Liver (tissue), 9 donors: ENCODE measurements around the gene CPA5. TPM values are rescaled to one million over a fixed set of nuclear protein-coding genes. Genes with fewer than 3 reads are reported as not detected.

Experiments
- DNase-seq: peaks from one replicate; pipeline ENCODE4 v3.0.0-alpha.2; 2017; ENCODE audit warnings: low spot score
- H3K27ac ChIP-seq, 2 donors: one replicate each; pipeline ENCODE4 v1.7.0; 2013; ENCODE audit warnings: inconsistent platforms in 2 of 2, low read length in 2 of 2, control low read depth in 1 of 2, low read depth in 1 of 2, mild to moderate bottlenecking in 1 of 2
- H3K27me3 ChIP-seq, 4 donors: one replicate each; pipeline versions ENCODE4 v1.6.1 to v1.7.0; 2013; ENCODE audit warnings: low read length in 3 of 4, inconsistent platforms in 1 of 4, mild to moderate bottlenecking in 1 of 4, moderate library complexity in 1 of 4; ENCODE audit not compliant: control insufficient read depth in 4 of 4, insufficient read depth in 4 of 4
- H3K36me3 ChIP-seq, 4 donors: one replicate each; pipeline versions ENCODE4 v1.6.1 to v1.7.0; 2013; ENCODE audit warnings: low read length in 3 of 4, mild to moderate bottlenecking in 3 of 4, low read depth in 1 of 4, moderate library complexity in 1 of 4; ENCODE audit not compliant: control insufficient read depth in 4 of 4, insufficient read depth in 3 of 4
- H3K4me1 ChIP-seq, 4 donors: one replicate each; pipeline versions ENCODE4 v1.6.1 to v1.7.0; 2013; ENCODE audit warnings: low read length in 3 of 4, mild to moderate bottlenecking in 3 of 4, moderate library complexity in 1 of 4; ENCODE audit not compliant: control insufficient read depth in 4 of 4, insufficient read depth in 4 of 4
- H3K4me3 ChIP-seq, 3 donors: one replicate each; pipeline versions ENCODE4 v1.6.1 to v1.7.0; 2013; ENCODE audit warnings: low read length in 3 of 3, control low read depth in 1 of 3, low read depth in 1 of 3, mild to moderate bottlenecking in 1 of 3
- H3K9ac ChIP-seq, 2 donors: one replicate each; pipeline ENCODE4 v1.7.0; 2013; ENCODE audit warnings: low read length in 2 of 2, mild to moderate bottlenecking in 2 of 2, moderate library complexity in 2 of 2, control low read depth in 1 of 2, low read depth in 1 of 2
- H3K9me3 ChIP-seq, 4 donors: one replicate each; pipeline versions ENCODE4 v1.6.1 to v1.7.0; 2013; ENCODE audit warnings: low read length in 3 of 4; ENCODE audit not compliant: control insufficient read depth in 4 of 4
- EGR1 ChIP-seq, 2 donors: IDR thresholded peaks; 2 replicates each; pipeline ENCODE4 v1.6.1; 2016 to 2018; ENCODE audit warnings: antibody characterized with exemption in 2 of 2, low read depth in 2 of 2
- FOXA1 ChIP-seq: IDR thresholded peaks from 2 replicates; pipeline ENCODE4 v1.6.1; 2016; ENCODE audit warnings: antibody characterized with exemption
- FOXA2 ChIP-seq: IDR thresholded peaks from 2 replicates; pipeline ENCODE4 v1.6.1; 2016; ENCODE audit warnings: antibody characterized with exemption
- GABPA ChIP-seq, 2 donors: IDR thresholded peaks in 1 of 2; conservative IDR thresholded peaks in 1 of 2; 2 replicates each; pipeline ENCODE4 v1.6.1; 2016; ENCODE audit warnings: antibody characterized with exemption in 2 of 2, mild to moderate bottlenecking in 1 of 2, moderate library complexity in 1 of 2
- HNF4A ChIP-seq, 2 donors: conservative IDR thresholded peaks; 2 replicates each; pipeline ENCODE4 v1.6.1; 2016; ENCODE audit warnings: antibody characterized with exemption in 2 of 2, mild to moderate bottlenecking in 2 of 2
- HNF4G ChIP-seq: IDR thresholded peaks from 2 replicates; pipeline ENCODE4 v1.6.1; 2016; ENCODE audit warnings: antibody characterized with exemption
- JUND ChIP-seq, 2 donors: IDR thresholded peaks; 2 replicates each; pipeline ENCODE4 v1.6.1; 2016; ENCODE audit warnings: antibody characterized with exemption in 2 of 2
- NR2F2 ChIP-seq: IDR thresholded peaks from 2 replicates; pipeline ENCODE4 v1.6.1; 2016; ENCODE audit warnings: antibody characterized with exemption
- RAD21 ChIP-seq, 2 donors: IDR thresholded peaks; 2 replicates each; pipeline ENCODE4 v1.6.1; 2016; ENCODE audit warnings: antibody characterized with exemption in 2 of 2, mild to moderate bottlenecking in 2 of 2
- RXRA ChIP-seq, 2 donors: IDR thresholded peaks; 2 replicates each; pipeline ENCODE4 v1.6.1; 2017 to 2018; ENCODE audit warnings: antibody characterized with exemption in 2 of 2, mild to moderate bottlenecking in 1 of 2
- SP1 ChIP-seq: IDR thresholded peaks from 2 replicates; pipeline ENCODE4 v1.6.1; 2018; ENCODE audit warnings: antibody characterized with exemption, mild to moderate bottlenecking
- TAF1 ChIP-seq: conservative IDR thresholded peaks from 2 replicates; pipeline ENCODE4 v1.6.1; 2016; ENCODE audit warnings: antibody characterized with exemption, mild to moderate bottlenecking
- YY1 ChIP-seq: IDR thresholded peaks from 2 replicates; pipeline ENCODE4 v1.6.1; 2016; ENCODE audit warnings: antibody characterized with exemption, mild to moderate bottlenecking
- WGBS: extraction: QIAGEN DNeasy Blood & Tissue Kit; methylation state at CpG from one replicate; pipeline ENCODE4 v1.1.7; 2013; 5-methylcytosine and 5-hydroxymethylcytosine counted together
- polyA plus RNA-seq, 2 donors: library from polyadenylated mRNA; stranded (reverse) in 1 of 2; unstranded in 1 of 2; fragments of 200-250 nt in 1 of 2; fragments of >200 nt in 1 of 2; fragmentation: Nextera tagmentation in 1 of 2; extraction: Ambion mirVana in 1 of 2; gene quantifications; one replicate each; pipeline versions ENCODE4 v1.2.1 to v1.2.3, GENCODE V29; 2013 to 2015
- total RNA-seq, 2 donors: library from RNA; depleted of rRNA; stranded (reverse); fragments of >200 nt; gene quantifications; one replicate each; pipeline ENCODE4 v1.2.3, GENCODE V29; 2014
- TF ChIP-seq, protein P1 (sequence below): IDR thresholded peaks from 2 replicates; pipeline ENCODE4 v1.6.1; 2016; ENCODE audit warnings: antibody characterized with exemption
- TF ChIP-seq, protein P2 (sequence below): IDR thresholded peaks from 2 replicates; pipeline ENCODE4 v1.6.1; 2016; ENCODE audit warnings: antibody characterized with exemption
- TF ChIP-seq, protein P3 (sequence below): IDR thresholded peaks from 2 replicates; pipeline ENCODE4 v1.6.1; 2016; ENCODE audit warnings: antibody characterized with exemption, mild to moderate bottlenecking
- TF ChIP-seq, protein P4 (sequence below): fragments of 150-350 bp; IDR thresholded peaks from 2 replicates; pipeline ENCODE4 v1.5.1; 2017; ENCODE audit warnings: improper control_type of control experiment, low read depth, low read length; ENCODE audit not compliant: missing input control
- TF ChIP-seq, protein P5 (sequence below): IDR thresholded peaks from 2 replicates; pipeline ENCODE4 v1.6.1; 2016; ENCODE audit warnings: antibody characterized with exemption
- donor health status: healthy.
- donor health status: healthy.
- donor health status: healthy.
- donor health status: healthy.
- donor health status: healthy.

The CPA5 gene
- total and polyA plus RNA-seq, 4 donors = 0.33 TPM; not detected in 3

DNA sequence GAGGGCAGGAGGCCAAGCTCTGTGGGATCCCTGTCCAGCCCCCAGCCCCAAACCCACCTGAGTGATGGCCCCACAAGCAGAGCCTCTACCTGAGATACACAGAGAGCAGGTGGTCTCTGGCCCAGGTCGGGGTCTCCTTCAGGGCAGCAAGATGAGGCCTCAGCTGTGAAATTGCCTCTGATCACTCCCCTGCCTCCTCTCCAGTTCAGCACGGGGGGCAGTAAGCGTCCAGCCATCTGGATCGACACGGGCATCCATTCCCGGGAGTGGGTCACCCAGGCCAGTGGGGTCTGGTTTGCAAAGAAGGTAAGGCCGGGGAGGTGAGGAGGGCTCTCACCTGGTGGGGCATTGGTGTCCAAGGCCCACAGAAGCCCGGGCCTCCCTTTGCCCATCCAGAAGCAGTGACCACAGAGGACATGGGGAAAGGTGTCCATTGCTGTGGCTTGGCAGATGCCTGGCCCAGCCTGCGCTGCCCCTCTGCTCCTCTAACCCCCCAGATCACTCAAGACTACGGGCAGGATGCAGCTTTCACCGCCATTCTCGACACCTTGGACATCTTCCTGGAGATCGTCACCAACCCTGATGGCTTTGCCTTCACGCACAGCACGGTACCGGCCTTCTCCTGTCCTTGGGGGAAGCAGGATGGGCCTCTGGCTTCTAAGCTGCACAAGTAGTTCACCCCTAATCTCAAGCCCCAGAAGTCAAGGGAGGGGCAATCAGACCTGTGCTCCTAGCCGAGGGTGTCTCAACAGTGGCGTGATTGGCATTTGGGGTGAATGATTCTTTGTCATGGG lies 38.8 kb downstream of the CPA5 start:
- H3K4me3 ChIP-seq = no peak overlapping the region
- no peaks in the 10 kb centered on the region for H3K27me3 ChIP-seq
- WGBS = 92% methylated on average over 18 of the region's 18 CpGs
- no peak for DNase-seq
- no peaks in the 10 kb centered on the region for H3K36me3 ChIP-seq
- no peak overlapping the region for H3K27ac ChIP-seq
- H3K9ac ChIP-seq = no peak overlapping the region
- H3K4me1 ChIP-seq = no peaks in the 10 kb centered on the region
- TF ChIP-seq TAF1 = no peak
- TF ChIP-seq FOXA1 = no peak
- TF ChIP-seq HNF4A (conservative IDR thresholded peaks at IDR 0.05) = no peak
- TF ChIP-seq RXRA (IDR thresholded peaks at IDR 0.05) = no peak
- TF ChIP-seq, protein P1, sequence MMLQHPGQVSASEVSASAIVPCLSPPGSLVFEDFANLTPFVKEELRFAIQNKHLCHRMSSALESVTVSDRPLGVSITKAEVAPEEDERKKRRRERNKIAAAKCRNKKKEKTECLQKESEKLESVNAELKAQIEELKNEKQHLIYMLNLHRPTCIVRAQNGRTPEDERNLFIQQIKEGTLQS = no peak
- TF ChIP-seq, protein P2, sequence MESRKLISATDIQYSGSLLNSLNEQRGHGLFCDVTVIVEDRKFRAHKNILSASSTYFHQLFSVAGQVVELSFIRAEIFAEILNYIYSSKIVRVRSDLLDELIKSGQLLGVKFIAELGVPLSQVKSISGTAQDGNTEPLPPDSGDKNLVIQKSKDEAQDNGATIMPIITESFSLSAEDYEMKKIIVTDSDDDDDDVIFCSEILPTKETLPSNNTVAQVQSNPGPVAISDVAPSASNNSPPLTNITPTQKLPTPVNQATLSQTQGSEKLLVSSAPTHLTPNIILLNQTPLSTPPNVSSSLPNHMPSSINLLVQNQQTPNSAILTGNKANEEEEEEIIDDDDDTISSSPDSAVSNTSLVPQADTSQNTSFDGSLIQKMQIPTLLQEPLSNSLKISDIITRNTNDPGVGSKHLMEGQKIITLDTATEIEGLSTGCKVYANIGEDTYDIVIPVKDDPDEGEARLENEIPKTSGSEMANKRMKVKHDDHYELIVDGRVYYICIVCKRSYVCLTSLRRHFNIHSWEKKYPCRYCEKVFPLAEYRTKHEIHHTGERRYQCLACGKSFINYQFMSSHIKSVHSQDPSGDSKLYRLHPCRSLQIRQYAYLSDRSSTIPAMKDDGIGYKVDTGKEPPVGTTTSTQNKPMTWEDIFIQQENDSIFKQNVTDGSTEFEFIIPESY = no peak
- TF ChIP-seq, protein P3, sequence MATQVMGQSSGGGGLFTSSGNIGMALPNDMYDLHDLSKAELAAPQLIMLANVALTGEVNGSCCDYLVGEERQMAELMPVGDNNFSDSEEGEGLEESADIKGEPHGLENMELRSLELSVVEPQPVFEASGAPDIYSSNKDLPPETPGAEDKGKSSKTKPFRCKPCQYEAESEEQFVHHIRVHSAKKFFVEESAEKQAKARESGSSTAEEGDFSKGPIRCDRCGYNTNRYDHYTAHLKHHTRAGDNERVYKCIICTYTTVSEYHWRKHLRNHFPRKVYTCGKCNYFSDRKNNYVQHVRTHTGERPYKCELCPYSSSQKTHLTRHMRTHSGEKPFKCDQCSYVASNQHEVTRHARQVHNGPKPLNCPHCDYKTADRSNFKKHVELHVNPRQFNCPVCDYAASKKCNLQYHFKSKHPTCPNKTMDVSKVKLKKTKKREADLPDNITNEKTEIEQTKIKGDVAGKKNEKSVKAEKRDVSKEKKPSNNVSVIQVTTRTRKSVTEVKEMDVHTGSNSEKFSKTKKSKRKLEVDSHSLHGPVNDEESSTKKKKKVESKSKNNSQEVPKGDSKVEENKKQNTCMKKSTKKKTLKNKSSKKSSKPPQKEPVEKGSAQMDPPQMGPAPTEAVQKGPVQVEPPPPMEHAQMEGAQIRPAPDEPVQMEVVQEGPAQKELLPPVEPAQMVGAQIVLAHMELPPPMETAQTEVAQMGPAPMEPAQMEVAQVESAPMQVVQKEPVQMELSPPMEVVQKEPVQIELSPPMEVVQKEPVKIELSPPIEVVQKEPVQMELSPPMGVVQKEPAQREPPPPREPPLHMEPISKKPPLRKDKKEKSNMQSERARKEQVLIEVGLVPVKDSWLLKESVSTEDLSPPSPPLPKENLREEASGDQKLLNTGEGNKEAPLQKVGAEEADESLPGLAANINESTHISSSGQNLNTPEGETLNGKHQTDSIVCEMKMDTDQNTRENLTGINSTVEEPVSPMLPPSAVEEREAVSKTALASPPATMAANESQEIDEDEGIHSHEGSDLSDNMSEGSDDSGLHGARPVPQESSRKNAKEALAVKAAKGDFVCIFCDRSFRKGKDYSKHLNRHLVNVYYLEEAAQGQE = no peak
- no peak for TF ChIP-seq SP1
- no peak for TF ChIP-seq RAD21 (IDR thresholded peaks at IDR 0.05)
- TF ChIP-seq, protein P4, sequence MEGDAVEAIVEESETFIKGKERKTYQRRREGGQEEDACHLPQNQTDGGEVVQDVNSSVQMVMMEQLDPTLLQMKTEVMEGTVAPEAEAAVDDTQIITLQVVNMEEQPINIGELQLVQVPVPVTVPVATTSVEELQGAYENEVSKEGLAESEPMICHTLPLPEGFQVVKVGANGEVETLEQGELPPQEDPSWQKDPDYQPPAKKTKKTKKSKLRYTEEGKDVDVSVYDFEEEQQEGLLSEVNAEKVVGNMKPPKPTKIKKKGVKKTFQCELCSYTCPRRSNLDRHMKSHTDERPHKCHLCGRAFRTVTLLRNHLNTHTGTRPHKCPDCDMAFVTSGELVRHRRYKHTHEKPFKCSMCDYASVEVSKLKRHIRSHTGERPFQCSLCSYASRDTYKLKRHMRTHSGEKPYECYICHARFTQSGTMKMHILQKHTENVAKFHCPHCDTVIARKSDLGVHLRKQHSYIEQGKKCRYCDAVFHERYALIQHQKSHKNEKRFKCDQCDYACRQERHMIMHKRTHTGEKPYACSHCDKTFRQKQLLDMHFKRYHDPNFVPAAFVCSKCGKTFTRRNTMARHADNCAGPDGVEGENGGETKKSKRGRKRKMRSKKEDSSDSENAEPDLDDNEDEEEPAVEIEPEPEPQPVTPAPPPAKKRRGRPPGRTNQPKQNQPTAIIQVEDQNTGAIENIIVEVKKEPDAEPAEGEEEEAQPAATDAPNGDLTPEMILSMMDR = no peak
- no peak for TF ChIP-seq NR2F2
- no peak for TF ChIP-seq JUND (IDR thresholded peaks at IDR 0.05)
- no peak for TF ChIP-seq GABPA (IDR thresholded peaks at IDR 0.05 in 1 of 2, conservative IDR thresholded peaks at IDR 0.05 in 1 of 2)
- TF ChIP-seq EGR1 (IDR thresholded peaks at IDR 0.05; ENCODE audit: low read depth in 2 of 2) = no peak
- no peak for TF ChIP-seq FOXA2
- no peak for TF ChIP-seq YY1
- TF ChIP-seq HNF4G = no peak
- TF ChIP-seq, protein P5, sequence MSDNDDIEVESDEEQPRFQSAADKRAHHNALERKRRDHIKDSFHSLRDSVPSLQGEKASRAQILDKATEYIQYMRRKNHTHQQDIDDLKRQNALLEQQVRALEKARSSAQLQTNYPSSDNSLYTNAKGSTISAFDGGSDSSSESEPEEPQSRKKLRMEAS = no peak
- H3K9me3 ChIP-seq = no peaks in the 10 kb centered on the region
